SK-N-SH (cell line): ENCODE results near the gene OAF. TPM values are rescaled to one million over a fixed set of nuclear protein-coding genes. Genes with fewer than 3 reads are reported as not detected.

Experiments used
- CTCF ChIA-PET: fragments of 300-600, 350-600 bp; formaldehyde crosslinking; extraction: SDS; loops from one replicate; lab custom pipeline; 2021; lab: Yijun Ruan, JAX
- POLR2A ChIA-PET: fragments of 350-600 bp; sonication (Branson Sonifier 250); formaldehyde crosslinking; extraction: SDS; loops from one replicate; lab custom pipeline; 2020; ENCODE audit warnings: antibody characterized with exemption, inconsistent platforms; lab: Yijun Ruan, JAX
- DNase-seq: peaks from one replicate; pipeline ENCODE4 v3.0.0; 2012
- H2AFZ ChIP-seq: fragments of 200-600 bp; sonication (generic); 2 replicates; pipeline ENCODE4 v1.8.1; 2016; ENCODE audit warnings: antibody characterized with exemption, mild to moderate bottlenecking, low read depth
- H3F3A ChIP-seq: fragments of 200-600 bp; sonication (generic); replicated peaks from 2 replicates; pipeline ENCODE3; 2016; ENCODE audit warnings: antibody characterized with exemption, mild to moderate bottlenecking; ENCODE audit not compliant: insufficient read depth
- H3K27ac ChIP-seq, 2 experiments: fragments of 200-500 bp in 1 of 2; fragments of 200-600 bp in 1 of 2; sonication (Bioruptor generic) in 1 of 2; sonication (generic), shearing (Covaris generic) in 1 of 2; 2 replicates each; pipeline versions ENCODE4 v1.5.1 to v1.6.1; 2014 to 2016; ENCODE audit warnings: low read depth in 2 of 2, inconsistent platforms in 1 of 2, low read length in 1 of 2, mild to moderate bottlenecking in 1 of 2, mixed read lengths in 1 of 2
- H3K27me3 ChIP-seq: fragments of 200-600 bp; sonication (generic), shearing (Covaris generic); 2 replicates; pipeline ENCODE4 v1.6.1; 2016; ENCODE audit warnings: mixed run types; ENCODE audit not compliant: insufficient read depth
- H3K36me3 ChIP-seq, 2 experiments: fragments of 200-500 bp in 1 of 2; fragments of 200-600 bp in 1 of 2; sonication (Bioruptor generic) in 1 of 2; sonication (generic) in 1 of 2; replicated peaks in 1 of 2; 2 replicates each; pipeline versions ENCODE3 to v1.5.1; 2014 to 2016; ENCODE audit warnings: low read length in 1 of 2, mild to moderate bottlenecking in 1 of 2; ENCODE audit not compliant: insufficient read depth in 2 of 2, control insufficient read depth in 1 of 2
- H3K4me1 ChIP-seq, 2 experiments: fragments of 200-500 bp in 1 of 2; fragments of 200-600 bp in 1 of 2; sonication (Bioruptor generic) in 1 of 2; sonication (generic), shearing (Covaris generic) in 1 of 2; 2 replicates each; pipeline versions ENCODE4 v1.5.1 to v1.6.1; 2014 to 2016; ENCODE audit warnings: low read depth in 1 of 2, low read length in 1 of 2, mixed run types in 1 of 2; ENCODE audit not compliant: insufficient read depth in 2 of 2, control insufficient read depth in 1 of 2
- H3K4me2 ChIP-seq: fragments of 200-600 bp; sonication (generic), shearing (Covaris generic); 2 replicates; pipeline ENCODE4 v1.6.1; 2017; ENCODE audit warnings: mixed run types
- H3K4me3 ChIP-seq, 2 experiments: fragments of 200-500 bp in 1 of 2; fragments of 200-600 bp in 1 of 2; sonication (Bioruptor generic) in 1 of 2; sonication (generic), shearing (Covaris generic) in 1 of 2; 2 replicates each; pipeline versions ENCODE4 v1.5.1 to v1.8.1; 2014 to 2016; ENCODE audit warnings: low read depth in 2 of 2, inconsistent platforms in 1 of 2, low read length in 1 of 2, mild to moderate bottlenecking in 1 of 2, mixed read lengths in 1 of 2, moderate library complexity in 1 of 2
- H3K79me2 ChIP-seq: fragments of 200-600 bp; sonication (generic); 2 replicates; pipeline ENCODE4 v1.8.1; 2017; ENCODE audit warnings: mild to moderate bottlenecking; ENCODE audit not compliant: insufficient read depth
- H3K9ac ChIP-seq: fragments of 200-600 bp; sonication (generic); 2 replicates; pipeline ENCODE4 v1.6.1; 2017; ENCODE audit warnings: mixed run types
- H3K9me2 ChIP-seq: fragments of 200-600 bp; sonication (generic); 2 replicates; pipeline ENCODE4 v1.6.1; 2017; ENCODE audit warnings: mixed run types
- H3K9me3 ChIP-seq: fragments of 200-600 bp; sonication (generic); 2 replicates; pipeline ENCODE4 v1.6.1; 2017; ENCODE audit warnings: mixed run types, mild to moderate bottlenecking, moderate library complexity
- H4K20me1 ChIP-seq: fragments of 200-600 bp; sonication (generic); 2 replicates; pipeline ENCODE4 v1.6.1; 2017; ENCODE audit warnings: mild to moderate bottlenecking, mixed run types; ENCODE audit not compliant: insufficient read depth
- FOSL2 ChIP-seq: IDR thresholded peaks from 2 replicates; pipeline ENCODE4 v1.4.0; 2012; ENCODE audit warnings: low read depth, mild to moderate bottlenecking, moderate library complexity, borderline replicate concordance
- GABPA ChIP-seq: IDR thresholded peaks from 2 replicates; pipeline ENCODE4 v1.4.0; 2012; ENCODE audit warnings: low read depth, mild to moderate bottlenecking
- GATA2 ChIP-seq: sonication (generic); formaldehyde crosslinking; IDR thresholded peaks from 2 replicates; pipeline ENCODE4 v1.5.0; 2020; ENCODE audit warnings: mild to moderate bottlenecking, missing genetic modification reagents
- MEF2A ChIP-seq: IDR thresholded peaks from 2 replicates; pipeline ENCODE4 v1.4.0; 2012; ENCODE audit warnings: low read depth, borderline replicate concordance
- MXI1 ChIP-seq: IDR thresholded peaks from 2 replicates; pipeline ENCODE4 v1.6.1; 2012; ENCODE audit warnings: mild to moderate bottlenecking, low read depth, low read length, improper control_type of control experiment
- PBX3 ChIP-seq: IDR thresholded peaks from 2 replicates; pipeline ENCODE4; 2012
- RCOR1 ChIP-seq: fragments of 150-350 bp; IDR thresholded peaks from 2 replicates; pipeline ENCODE4 v1.6.1; 2017; ENCODE audit warnings: antibody characterized with exemption, low read length
- REST ChIP-seq: IDR thresholded peaks from 2 replicates; pipeline ENCODE4 v1.6.1; 2012; ENCODE audit warnings: mild to moderate bottlenecking, low read depth, low read length, moderate library complexity
- RXRA ChIP-seq: IDR thresholded peaks from 2 replicates; pipeline ENCODE4 v1.4.0; 2012; ENCODE audit warnings: low read depth, mild to moderate bottlenecking, borderline replicate concordance
- SIN3A ChIP-seq: IDR thresholded peaks from 2 replicates; pipeline ENCODE4 v1.6.1; 2012; ENCODE audit warnings: low read depth, mild to moderate bottlenecking, low read length, moderate library complexity, borderline replicate concordance
- SMC3 ChIP-seq: IDR thresholded peaks from 2 replicates; pipeline ENCODE4 v1.6.1; 2012; ENCODE audit warnings: low read depth, low read length, improper control_type of control experiment
- TEAD4 ChIP-seq: IDR thresholded peaks from 2 replicates; pipeline ENCODE4 v1.4.0; 2012; ENCODE audit warnings: mild to moderate bottlenecking, borderline replicate concordance; ENCODE audit not compliant: insufficient read depth
- WGBS: methylation state at CpG from one replicate; pipeline ENCODE4 v1.1.6; 2017; ENCODE audit warnings: low lambda C conversion rate; 5-methylcytosine and 5-hydroxymethylcytosine counted together
- polyA plus RNA-seq, 3 experiments: library from polyadenylated mRNA; depleted of rRNA; stranded (reverse); fragments of >200 nt; gene quantifications; 2 replicates each; pipeline ENCODE4 v1.2.3, GENCODE V29; 2012
- TF ChIP-seq, protein P1 (sequence below): IDR thresholded peaks from 2 replicates; pipeline ENCODE4 v1.4.0; 2012; ENCODE audit warnings: low read depth
- TF ChIP-seq, protein P2 (sequence below): fragments of 150-350 bp; IDR thresholded peaks from 2 replicates; pipeline ENCODE4 v1.6.1; 2016; ENCODE audit warnings: mild to moderate bottlenecking, low read depth, low read length
- TF ChIP-seq, protein P3 (sequence below): fragments of 200-600 bp; sonication (generic); IDR thresholded peaks from 2 replicates; pipeline ENCODE4 v1.6.1; 2017; ENCODE audit warnings: antibody characterized with exemption, mild to moderate bottlenecking, moderate library complexity

The OAF gene
- polyA plus RNA-seq, 1 of the 3 experiments (the other 2 are of a cell fraction), result 28.0 TPM

DNA sequence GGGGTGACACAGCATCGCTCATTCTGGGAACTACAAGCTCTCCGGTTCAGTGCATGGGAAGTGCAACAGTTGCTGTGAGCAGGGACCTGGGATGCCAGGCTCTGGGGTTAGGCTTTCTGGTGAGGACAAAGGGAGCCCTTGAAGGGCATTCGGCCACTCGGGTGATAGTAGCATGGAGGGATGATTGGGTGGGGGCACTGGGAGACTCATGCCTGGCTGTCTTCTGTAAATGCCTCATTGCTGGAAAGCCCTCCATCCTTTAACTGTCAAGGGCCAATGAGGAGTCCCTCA lies 9.9 kb downstream of the OAF start:
- peaks cover 0 to 35% of the 10 kb centered on the region in 2 experiments; a peak in 1 of 4 replicates for H3K4me1 ChIP-seq
- H3K4me3 ChIP-seq, result no peak overlapping the region
- no peaks in the 10 kb centered on the region for H4K20me1 ChIP-seq
- H3K27ac ChIP-seq, result no peak overlapping the region
- H3K4me2 ChIP-seq, result no peak overlapping the region
- H3K9me2 ChIP-seq, result no peaks in the 10 kb centered on the region
- no peak overlapping the region for H2AFZ ChIP-seq
- H3K36me3 ChIP-seq, result no peaks in the 10 kb centered on the region
- ChIA-PET POLR2A (no interaction called here), CTCF (interaction anchor here (1.6 to 19.0 kb wide), 3 partner anchors 7 to 51 kb away, joined by 5 to 400 read pairs (median 111); no protein-coding TSS in a partner anchor)
- no peak for DNase-seq
- 97% methylated on average over 4 of the region's 4 CpGs for WGBS
- TF ChIP-seq FOSL2, result no peak
- no peak for TF ChIP-seq REST
- TF ChIP-seq MEF2A, result no peak
- TF ChIP-seq, protein P1, sequence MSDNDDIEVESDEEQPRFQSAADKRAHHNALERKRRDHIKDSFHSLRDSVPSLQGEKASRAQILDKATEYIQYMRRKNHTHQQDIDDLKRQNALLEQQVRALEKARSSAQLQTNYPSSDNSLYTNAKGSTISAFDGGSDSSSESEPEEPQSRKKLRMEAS, result no peak
- no peak for TF ChIP-seq RCOR1
- TF ChIP-seq PBX3, result no peak
- TF ChIP-seq TEAD4, result no peak
- no peak for TF ChIP-seq GABPA
- TF ChIP-seq, protein P2, sequence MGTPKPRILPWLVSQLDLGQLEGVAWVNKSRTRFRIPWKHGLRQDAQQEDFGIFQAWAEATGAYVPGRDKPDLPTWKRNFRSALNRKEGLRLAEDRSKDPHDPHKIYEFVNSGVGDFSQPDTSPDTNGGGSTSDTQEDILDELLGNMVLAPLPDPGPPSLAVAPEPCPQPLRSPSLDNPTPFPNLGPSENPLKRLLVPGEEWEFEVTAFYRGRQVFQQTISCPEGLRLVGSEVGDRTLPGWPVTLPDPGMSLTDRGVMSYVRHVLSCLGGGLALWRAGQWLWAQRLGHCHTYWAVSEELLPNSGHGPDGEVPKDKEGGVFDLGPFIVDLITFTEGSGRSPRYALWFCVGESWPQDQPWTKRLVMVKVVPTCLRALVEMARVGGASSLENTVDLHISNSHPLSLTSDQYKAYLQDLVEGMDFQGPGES, result no peak
- TF ChIP-seq SMC3, result no peak
- H3K9me3 ChIP-seq, result no peaks in the 10 kb centered on the region
- H3K79me2 ChIP-seq, result no peaks in the 10 kb centered on the region
- no peak overlapping the region for H3K9ac ChIP-seq
- no peaks in the 10 kb centered on the region for H3K27me3 ChIP-seq
- no peaks in the 10 kb centered on the region for H3F3A ChIP-seq

DNA sequence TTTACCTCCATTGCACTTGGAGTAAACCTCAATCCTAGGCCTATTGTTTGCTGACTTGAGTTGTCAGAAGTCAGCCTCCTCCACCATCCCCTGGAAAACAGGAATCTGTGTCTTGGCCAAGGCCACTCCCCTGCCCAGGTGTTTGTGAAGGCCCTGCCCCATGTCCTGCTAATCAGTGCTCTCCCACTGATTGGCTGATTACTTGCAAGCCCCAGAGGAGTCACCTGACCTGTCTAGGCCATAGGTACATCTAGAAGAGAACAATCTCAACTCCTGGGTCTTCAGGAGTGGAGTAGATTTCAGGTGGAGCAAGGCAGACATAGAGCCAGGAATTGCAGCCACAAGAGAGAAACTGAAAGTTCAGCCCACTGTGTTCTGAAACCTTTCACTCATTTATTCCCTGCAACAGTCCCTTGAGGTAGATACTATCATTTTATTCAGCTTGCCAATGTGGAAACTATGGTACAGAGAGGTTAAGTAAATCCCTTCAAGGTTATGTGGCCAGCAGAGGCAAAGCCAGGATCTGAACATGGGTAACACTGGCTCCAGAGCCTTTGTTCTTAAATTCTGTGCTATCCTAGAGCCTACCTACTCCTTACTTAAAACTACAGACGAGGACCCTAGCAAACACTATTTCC lies 10.4 kb downstream of the OAF start:
- H3K4me1 ChIP-seq, result peaks cover 0 to 29% of the 10 kb centered on the region in 2 experiments; a peak in 1 of 4 replicates
- no peak overlapping the region for H3K9ac ChIP-seq
- no peak overlapping the region for H3K4me2 ChIP-seq
- no peaks in the 10 kb centered on the region for H3K36me3 ChIP-seq
- H2AFZ ChIP-seq, result no peak overlapping the region
- no peaks in the 10 kb centered on the region for H3K79me2 ChIP-seq
- no peaks in the 10 kb centered on the region for H3K9me2 ChIP-seq
- ChIA-PET POLR2A (no interaction called here), CTCF (interaction anchor here (0.6 to 19.4 kb wide), 5 partner anchors 7 to 74 kb away, joined by 3 to 622 read pairs (median 111); no protein-coding TSS in a partner anchor)
- 33% methylated on average over 1 of the region's 1 CpG for WGBS
- H3K27me3 ChIP-seq, result no peaks in the 10 kb centered on the region
- no peak for DNase-seq
- H3K9me3 ChIP-seq, result no peaks in the 10 kb centered on the region
- no peak overlapping the region for H3K27ac ChIP-seq
- H3F3A ChIP-seq, result no peaks in the 10 kb centered on the region
- H4K20me1 ChIP-seq, result no peaks in the 10 kb centered on the region
- H3K4me3 ChIP-seq, result no peak overlapping the region
- no peak for TF ChIP-seq MXI1
- TF ChIP-seq GABPA, result no peak
- TF ChIP-seq TEAD4, result no peak
- TF ChIP-seq RXRA, result no peak
- no peak for TF ChIP-seq GATA2
- TF ChIP-seq SIN3A, result no peak
- TF ChIP-seq, protein P3, sequence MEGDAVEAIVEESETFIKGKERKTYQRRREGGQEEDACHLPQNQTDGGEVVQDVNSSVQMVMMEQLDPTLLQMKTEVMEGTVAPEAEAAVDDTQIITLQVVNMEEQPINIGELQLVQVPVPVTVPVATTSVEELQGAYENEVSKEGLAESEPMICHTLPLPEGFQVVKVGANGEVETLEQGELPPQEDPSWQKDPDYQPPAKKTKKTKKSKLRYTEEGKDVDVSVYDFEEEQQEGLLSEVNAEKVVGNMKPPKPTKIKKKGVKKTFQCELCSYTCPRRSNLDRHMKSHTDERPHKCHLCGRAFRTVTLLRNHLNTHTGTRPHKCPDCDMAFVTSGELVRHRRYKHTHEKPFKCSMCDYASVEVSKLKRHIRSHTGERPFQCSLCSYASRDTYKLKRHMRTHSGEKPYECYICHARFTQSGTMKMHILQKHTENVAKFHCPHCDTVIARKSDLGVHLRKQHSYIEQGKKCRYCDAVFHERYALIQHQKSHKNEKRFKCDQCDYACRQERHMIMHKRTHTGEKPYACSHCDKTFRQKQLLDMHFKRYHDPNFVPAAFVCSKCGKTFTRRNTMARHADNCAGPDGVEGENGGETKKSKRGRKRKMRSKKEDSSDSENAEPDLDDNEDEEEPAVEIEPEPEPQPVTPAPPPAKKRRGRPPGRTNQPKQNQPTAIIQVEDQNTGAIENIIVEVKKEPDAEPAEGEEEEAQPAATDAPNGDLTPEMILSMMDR, result no peak
